Stomach (tissue), 4 donors: ENCODE results near the gene DOK6.

ENCODE experiments used
- EP300 ChIP-seq: sonication (generic); formaldehyde crosslinking; IDR thresholded peaks from one replicate; pipeline ENCODE4 v1.6.1; 2017; ENCODE audit warnings: antibody characterized with exemption
- POLR2A ChIP-seq, 4 donors: fragments of 450-650 bp; IDR thresholded peaks; one replicate each; pipeline ENCODE4 v1.6.1; 2016; ENCODE audit warnings: antibody characterized with exemption in 4 of 4, control low read depth in 2 of 4, mild to moderate bottlenecking in 1 of 4, moderate library complexity in 1 of 4
- TF ChIP-seq, protein P1 (sequence below), 7 experiments: fragments of 450-650 bp in 4 of 7; fragments of 200-600 bp in 3 of 7; sonication (generic) in 3 of 7; IDR thresholded peaks; one replicate each; pipeline ENCODE4 v1.5.1; 2016 to 2019; ENCODE audit warnings: antibody characterized with exemption in 7 of 7, control low read depth in 2 of 7, mild to moderate bottlenecking in 1 of 7

- TF ChIP-seq EP300, result no peak
- TF ChIP-seq, protein P1, sequence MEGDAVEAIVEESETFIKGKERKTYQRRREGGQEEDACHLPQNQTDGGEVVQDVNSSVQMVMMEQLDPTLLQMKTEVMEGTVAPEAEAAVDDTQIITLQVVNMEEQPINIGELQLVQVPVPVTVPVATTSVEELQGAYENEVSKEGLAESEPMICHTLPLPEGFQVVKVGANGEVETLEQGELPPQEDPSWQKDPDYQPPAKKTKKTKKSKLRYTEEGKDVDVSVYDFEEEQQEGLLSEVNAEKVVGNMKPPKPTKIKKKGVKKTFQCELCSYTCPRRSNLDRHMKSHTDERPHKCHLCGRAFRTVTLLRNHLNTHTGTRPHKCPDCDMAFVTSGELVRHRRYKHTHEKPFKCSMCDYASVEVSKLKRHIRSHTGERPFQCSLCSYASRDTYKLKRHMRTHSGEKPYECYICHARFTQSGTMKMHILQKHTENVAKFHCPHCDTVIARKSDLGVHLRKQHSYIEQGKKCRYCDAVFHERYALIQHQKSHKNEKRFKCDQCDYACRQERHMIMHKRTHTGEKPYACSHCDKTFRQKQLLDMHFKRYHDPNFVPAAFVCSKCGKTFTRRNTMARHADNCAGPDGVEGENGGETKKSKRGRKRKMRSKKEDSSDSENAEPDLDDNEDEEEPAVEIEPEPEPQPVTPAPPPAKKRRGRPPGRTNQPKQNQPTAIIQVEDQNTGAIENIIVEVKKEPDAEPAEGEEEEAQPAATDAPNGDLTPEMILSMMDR (IDR thresholded peaks at IDR 0.05), result no peak
- no peak for TF ChIP-seq POLR2A (IDR thresholded peaks at IDR 0.05)
Measured at GRCh38 chr18:69397096-69397495, 3.6 kb upstream of the DOK6 start.
